Measurements from ENCODE around the gene KIF20B. TPM values are rescaled to one million over a fixed set of nuclear protein-coding genes. Genes with fewer than 3 reads are reported as not detected.

Gene KIF20B
- total RNA-seq, 1 experiment from 2014 or later, result 78.9 TPM

DNA sequence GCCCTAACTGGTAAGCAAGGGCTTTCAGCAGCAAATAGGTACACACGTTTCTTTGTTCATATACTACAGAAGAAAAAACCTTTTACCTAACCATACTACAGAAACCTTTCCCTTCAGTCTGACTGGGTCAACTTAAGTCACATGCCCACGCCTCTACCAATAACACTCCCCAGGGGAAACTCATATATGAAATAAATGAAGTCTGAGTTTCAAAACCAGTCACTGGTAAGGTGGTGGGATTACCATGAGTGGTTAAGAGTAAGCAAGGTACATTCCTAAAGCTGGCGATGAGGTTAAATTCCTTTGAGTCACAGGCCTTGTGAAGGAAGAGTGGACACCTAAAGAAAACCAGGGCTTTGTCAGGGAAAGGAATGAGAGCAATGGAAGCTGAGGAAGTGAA, 21.4 kb upstream of the KIF20B start:
- intact Hi-C loops (cut with micrococcal nuclease; ENCODE audit: unreplicated experiment), result no loop called here
- no peaks in the 10 kb centered on the region for H3K36me3 ChIP-seq (ENCODE audit: insufficient read depth, low read length, poor library complexity, severe bottlenecking)
- ChIA-PET CTCF (no interaction called here), POLR2A (ENCODE audit: low non-redundant PET) (no interaction called here)
- no TSS peak for BruUV-seq (replicated peaks)
- no peak overlapping the region for H3K27ac ChIP-seq (ENCODE audit: low read depth, low read length, poor library complexity, severe bottlenecking)
- H3K27me3 ChIP-seq (replicated peaks; ENCODE audit: insufficient read depth, low read depth, low read length, poor library complexity), result no peaks in the 10 kb centered on the region
- no peak overlapping the region for H3K4me3 ChIP-seq (ENCODE audit: low read depth, low read length, poor library complexity, severe bottlenecking)
- H3K4me1 ChIP-seq (ENCODE audit: insufficient read depth, low read length, poor library complexity, severe bottlenecking), result no peaks in the 10 kb centered on the region
- TF ChIP-seq EZH2 (IDR thresholded peaks at IDR 0.05; ENCODE audit: borderline replicate concordance, low read depth, low read length, poor library complexity, severe bottlenecking), result no peak
- TF ChIP-seq, protein P1, sequence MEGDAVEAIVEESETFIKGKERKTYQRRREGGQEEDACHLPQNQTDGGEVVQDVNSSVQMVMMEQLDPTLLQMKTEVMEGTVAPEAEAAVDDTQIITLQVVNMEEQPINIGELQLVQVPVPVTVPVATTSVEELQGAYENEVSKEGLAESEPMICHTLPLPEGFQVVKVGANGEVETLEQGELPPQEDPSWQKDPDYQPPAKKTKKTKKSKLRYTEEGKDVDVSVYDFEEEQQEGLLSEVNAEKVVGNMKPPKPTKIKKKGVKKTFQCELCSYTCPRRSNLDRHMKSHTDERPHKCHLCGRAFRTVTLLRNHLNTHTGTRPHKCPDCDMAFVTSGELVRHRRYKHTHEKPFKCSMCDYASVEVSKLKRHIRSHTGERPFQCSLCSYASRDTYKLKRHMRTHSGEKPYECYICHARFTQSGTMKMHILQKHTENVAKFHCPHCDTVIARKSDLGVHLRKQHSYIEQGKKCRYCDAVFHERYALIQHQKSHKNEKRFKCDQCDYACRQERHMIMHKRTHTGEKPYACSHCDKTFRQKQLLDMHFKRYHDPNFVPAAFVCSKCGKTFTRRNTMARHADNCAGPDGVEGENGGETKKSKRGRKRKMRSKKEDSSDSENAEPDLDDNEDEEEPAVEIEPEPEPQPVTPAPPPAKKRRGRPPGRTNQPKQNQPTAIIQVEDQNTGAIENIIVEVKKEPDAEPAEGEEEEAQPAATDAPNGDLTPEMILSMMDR (conservative IDR thresholded peaks at IDR 0.05; ENCODE audit: low read depth, low read length), result no peak
- no peaks in the 10 kb centered on the region for H3K9me3 ChIP-seq (ENCODE audit: low read depth, low read length, poor library complexity, severe bottlenecking)
- DNase-seq (ENCODE audit: low spot score), result no peak

DNA sequence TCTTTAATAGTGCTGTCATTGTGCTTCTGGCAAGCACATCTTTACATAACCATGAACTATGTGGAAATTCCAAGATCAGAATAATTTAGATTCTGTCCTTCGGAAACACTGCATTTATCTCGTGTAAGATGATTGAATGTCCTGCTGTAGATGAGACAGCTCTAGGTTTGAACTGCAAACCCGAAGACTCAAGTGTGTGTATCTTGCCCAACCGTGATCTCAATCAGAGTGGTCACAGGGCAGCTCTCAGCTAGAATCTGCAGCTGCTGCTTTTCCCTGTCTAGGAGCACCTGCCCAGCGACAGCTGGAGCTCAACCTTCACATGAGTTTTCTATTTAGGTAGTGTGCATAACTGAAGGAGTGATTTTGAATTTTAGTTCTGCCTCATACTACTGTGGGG, 17.5 kb upstream of the KIF20B start:
- H3K36me3 ChIP-seq (ENCODE audit: insufficient read depth, low read length, poor library complexity, severe bottlenecking), result no peaks in the 10 kb centered on the region
- no TSS peak for BruUV-seq (replicated peaks)
- H3K4me3 ChIP-seq (ENCODE audit: low read depth, low read length, poor library complexity, severe bottlenecking), result no peak overlapping the region
- DNase-seq (ENCODE audit: low spot score), result no peak
- ChIA-PET CTCF (interaction anchor here (0.6 kb wide), 1 partner anchor 77 kb away, joined by 3 read pairs; no protein-coding TSS in a partner anchor), POLR2A (ENCODE audit: low non-redundant PET) (interaction anchor here (0.5 to 0.7 kb wide), 2 partner anchors 8 to 1875 kb away, joined by 3 to 13 read pairs; no protein-coding TSS in a partner anchor)
- H3K27me3 ChIP-seq (replicated peaks; ENCODE audit: insufficient read depth, low read depth, low read length, poor library complexity), result no peaks in the 10 kb centered on the region
- no peaks in the 10 kb centered on the region for H3K9me3 ChIP-seq (ENCODE audit: low read depth, low read length, poor library complexity, severe bottlenecking)
- TF ChIP-seq EZH2 (IDR thresholded peaks at IDR 0.05; ENCODE audit: borderline replicate concordance, low read depth, low read length, poor library complexity, severe bottlenecking), result no peak
- TF ChIP-seq, protein P1 (conservative IDR thresholded peaks at IDR 0.05; ENCODE audit: low read depth, low read length), result no peak
- H3K4me1 ChIP-seq (ENCODE audit: insufficient read depth, low read length, poor library complexity, severe bottlenecking), result no peaks in the 10 kb centered on the region
- no peak overlapping the region for H3K27ac ChIP-seq (ENCODE audit: low read depth, low read length, poor library complexity, severe bottlenecking)
- intact Hi-C loops (cut with micrococcal nuclease; ENCODE audit: unreplicated experiment), result no loop called here

DNA sequence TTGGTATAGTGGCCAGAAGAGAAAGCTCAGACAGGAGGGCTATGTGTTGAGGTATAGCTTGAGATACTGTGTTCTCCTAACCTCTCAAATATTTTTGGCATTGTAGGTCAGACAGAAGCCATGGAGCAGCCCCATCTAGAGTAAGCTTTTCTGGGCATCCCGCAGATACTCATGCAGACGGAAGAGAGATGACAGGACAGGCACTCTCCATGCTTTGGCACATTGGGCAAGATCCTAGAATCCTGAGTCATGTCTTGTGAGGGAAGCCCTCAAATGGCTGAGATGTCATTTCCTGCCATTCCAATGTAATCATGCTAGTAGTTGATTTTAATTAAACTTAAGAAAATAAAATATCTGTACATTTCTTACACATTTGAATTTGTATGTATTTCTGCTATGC, 16.8 kb upstream of the KIF20B start:
- no peak for DNase-seq (ENCODE audit: low spot score)
- POLR2A ChIA-PET (ENCODE audit: low non-redundant PET), result no interaction called here
- H3K27ac ChIP-seq (ENCODE audit: low read depth, low read length, poor library complexity, severe bottlenecking), result no peak overlapping the region

More for the DNA sequence above, 16.8 kb upstream of the KIF20B start:
- Histone ChIP-seq H3K4me3 (ENCODE audit: low read depth, low read length, poor library complexity, severe bottlenecking) (no peak overlapping the region), H3K27me3 (replicated peaks; ENCODE audit: insufficient read depth, low read depth, low read length, poor library complexity) (no peaks in the 10 kb centered on the region), H3K36me3 (ENCODE audit: insufficient read depth, low read length, poor library complexity, severe bottlenecking) (no peaks in the 10 kb centered on the region), H3K4me1 (ENCODE audit: insufficient read depth, low read length, poor library complexity, severe bottlenecking) (no peaks in the 10 kb centered on the region), H3K9me3 (ENCODE audit: low read depth, low read length, poor library complexity, severe bottlenecking) (no peaks in the 10 kb centered on the region)
- TF ChIP-seq, protein P1 (conservative IDR thresholded peaks at IDR 0.05; ENCODE audit: low read depth, low read length), result no peak
- TF ChIP-seq EZH2 (IDR thresholded peaks at IDR 0.05; ENCODE audit: borderline replicate concordance, low read depth, low read length, poor library complexity, severe bottlenecking), result no peak
- no TSS peak for BruUV-seq (replicated peaks)
- CTCF ChIA-PET, result interaction anchor here (0.6 kb wide), 1 partner anchor 76 kb away, joined by 3 read pairs; no protein-coding TSS in a partner anchor
- intact Hi-C loops (cut with micrococcal nuclease; ENCODE audit: unreplicated experiment), result no loop called here

Data from A673 (cell line).